Measurements from ENCODE around the gene LMX1A.

DNA sequence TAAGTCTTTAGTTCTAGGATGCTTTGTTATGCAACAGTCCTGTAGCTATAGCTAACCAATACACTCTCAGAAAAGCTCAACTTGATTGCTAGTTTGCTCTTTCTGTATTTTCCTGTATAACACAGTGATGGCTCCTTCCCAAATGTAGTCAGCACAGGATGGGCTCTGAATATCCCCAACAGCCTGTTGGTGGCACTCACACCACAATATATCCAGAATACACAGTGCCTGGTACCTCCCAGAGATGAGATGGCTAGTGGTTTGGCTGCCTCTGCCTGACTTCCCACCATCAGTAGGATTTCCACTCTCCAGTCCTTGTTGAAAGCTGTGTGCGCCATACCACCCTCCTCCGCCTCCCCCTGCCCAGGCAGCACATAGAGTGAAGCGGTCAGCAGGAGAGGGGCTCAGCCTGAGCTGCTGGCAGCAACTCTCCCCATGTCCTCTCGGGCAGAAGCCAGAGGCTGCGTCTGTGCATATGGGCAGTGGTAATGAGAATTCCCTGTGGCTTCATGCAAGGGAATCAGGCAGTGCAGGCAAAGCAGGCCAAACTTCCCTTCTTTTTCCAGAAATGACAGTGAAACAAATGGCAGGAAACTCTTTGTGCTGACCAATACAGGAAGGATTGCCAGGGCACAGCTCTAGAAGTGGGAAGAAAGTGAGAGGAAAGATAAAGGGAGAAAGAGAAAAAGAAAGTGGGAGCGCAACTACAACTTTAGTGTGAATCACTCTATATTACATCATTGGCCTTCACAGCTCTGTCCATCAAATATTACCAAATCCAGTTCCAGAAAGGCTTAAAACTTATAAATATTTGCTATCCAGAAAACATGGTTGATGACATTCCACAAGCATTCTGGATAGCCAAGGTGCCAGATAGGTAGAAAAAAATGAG is 49.7 kb downstream of the LMX1A start:
- TF ChIP-seq POLR2A (IDR thresholded peaks at IDR 0.05; ENCODE audit: low read length) (no peak), GATA1 (IDR thresholded peaks at IDR 0.05; ENCODE audit: low read depth, low read length) (no peak)
